Measurements from ENCODE around the gene PDE6H. TPM values are rescaled to one million over a fixed set of nuclear protein-coding genes. Genes with fewer than 3 reads are reported as not detected.

The PDE6H gene
- polyA plus RNA-seq, 1 donor (not counting 4 experiments of a cell fraction or from before 2014, with no cell fraction given): not detected

GRCh38 chr12:14976658-14977057, 3.8 kb downstream of the PDE6H start:
- dilution Hi-C loops (cut with MboI; ENCODE audit: extremely low pct_ligation_motif_present, low sequenced_read_pairs): no loop called here
- TF ChIP-seq EZH2 (IDR thresholded peaks at IDR 0.05; ENCODE audit: low read length): no peak
- TF ChIP-seq CTCF (optimal IDR thresholded peaks at IDR 0.05 in 1 of 3, IDR thresholded peaks at IDR 0.05 in 1 of 3, conservative IDR thresholded peaks at IDR 0.05 in 1 of 3; ENCODE audit: extremely low read depth in 1 of 3, insufficient read depth in 2 of 3, low read length in 3 of 3): no peak
- H2AFZ ChIP-seq (ENCODE audit: control insufficient read depth, low read length): no peak overlapping the region
- no peaks in the 10 kb centered on the region for H3K9me3 ChIP-seq (ENCODE audit: control insufficient read depth, low read depth, low read length)
- no peaks in the 10 kb centered on the region for H3K4me1 ChIP-seq (ENCODE audit: control insufficient read depth, extremely low read depth, insufficient read depth, low read length)
- H4K20me1 ChIP-seq (ENCODE audit: control insufficient read depth, extremely low read depth, insufficient read depth, low read length): no peaks in the 10 kb centered on the region
- H3K9me1 ChIP-seq (ENCODE audit: control insufficient read depth, extremely low read depth, insufficient read depth, low read length): no peaks in the 10 kb centered on the region
- H3K36me3 ChIP-seq (ENCODE audit: control insufficient read depth in 2 of 2, extremely low read depth in 1 of 2, insufficient read depth in 2 of 2, low read length in 2 of 2): no peaks in the 10 kb centered on the region
- H3K27me3 ChIP-seq (ENCODE audit: control insufficient read depth, extremely low read depth, insufficient read depth, low read length): no peaks in the 10 kb centered on the region
- H3K9ac ChIP-seq (ENCODE audit: control insufficient read depth, extremely low read depth, insufficient read depth, low read length): no peak overlapping the region
- H3K79me2 ChIP-seq (ENCODE audit: control insufficient read depth, insufficient read depth, low read length): no peaks in the 10 kb centered on the region
- no peak for FAIRE-seq
- no peak overlapping the region for H3K4me3 ChIP-seq (ENCODE audit: control insufficient read depth in 2 of 3, extremely low read depth in 1 of 3, insufficient read depth in 2 of 3, low read depth in 1 of 3, low read length in 3 of 3)
- no peak for DNase-seq (ENCODE audit: low read depth, low spot score)
- no peak overlapping the region for H3K4me2 ChIP-seq (ENCODE audit: control insufficient read depth, extremely low read depth, insufficient read depth, low read depth, low read length)
- H3K27ac ChIP-seq (ENCODE audit: control insufficient read depth, insufficient read depth, low read length): no peak overlapping the region

GRCh38 chr12:14979468-14979867, 6.6 kb downstream of the PDE6H start:
- no peak overlapping the region for H2AFZ ChIP-seq (ENCODE audit: control insufficient read depth, low read length)
- no peak overlapping the region for H3K27ac ChIP-seq (ENCODE audit: control insufficient read depth, insufficient read depth, low read length)
- no peaks in the 10 kb centered on the region for H3K36me3 ChIP-seq (ENCODE audit: control insufficient read depth in 2 of 2, extremely low read depth in 1 of 2, insufficient read depth in 2 of 2, low read length in 2 of 2)
- H3K4me3 ChIP-seq (ENCODE audit: control insufficient read depth in 2 of 3, extremely low read depth in 1 of 3, insufficient read depth in 2 of 3, low read depth in 1 of 3, low read length in 3 of 3): no peak overlapping the region
- no peaks in the 10 kb centered on the region for H3K4me1 ChIP-seq (ENCODE audit: control insufficient read depth, extremely low read depth, insufficient read depth, low read length)
- H3K27me3 ChIP-seq (ENCODE audit: control insufficient read depth, extremely low read depth, insufficient read depth, low read length): no peaks in the 10 kb centered on the region
- DNase-seq (ENCODE audit: low read depth, low spot score) (no peak), FAIRE-seq (no peak)
- no peaks in the 10 kb centered on the region for H3K9me3 ChIP-seq (ENCODE audit: control insufficient read depth, low read depth, low read length)
- H3K9ac ChIP-seq (ENCODE audit: control insufficient read depth, extremely low read depth, insufficient read depth, low read length): no peak overlapping the region
- TF ChIP-seq EZH2 (IDR thresholded peaks at IDR 0.05; ENCODE audit: low read length): no peak
- TF ChIP-seq CTCF (optimal IDR thresholded peaks at IDR 0.05 in 1 of 3, IDR thresholded peaks at IDR 0.05 in 1 of 3, conservative IDR thresholded peaks at IDR 0.05 in 1 of 3; ENCODE audit: extremely low read depth in 1 of 3, insufficient read depth in 2 of 3, low read length in 3 of 3): no peak
- H4K20me1 ChIP-seq (ENCODE audit: control insufficient read depth, extremely low read depth, insufficient read depth, low read length): no peaks in the 10 kb centered on the region
- no peaks in the 10 kb centered on the region for H3K9me1 ChIP-seq (ENCODE audit: control insufficient read depth, extremely low read depth, insufficient read depth, low read length)
- H3K4me2 ChIP-seq (ENCODE audit: control insufficient read depth, extremely low read depth, insufficient read depth, low read depth, low read length): no peak overlapping the region
- dilution Hi-C loops (cut with MboI; ENCODE audit: extremely low pct_ligation_motif_present, low sequenced_read_pairs): no loop called here
- no peaks in the 10 kb centered on the region for H3K79me2 ChIP-seq (ENCODE audit: control insufficient read depth, insufficient read depth, low read length)

Data from keratinocyte (primary cell).